HG03457 (cell line): ENCODE data around the gene ACOXL.

Source experiments
- ATAC-seq: cut with Tn5 transposase; IDR thresholded peaks from one replicate; pipeline ENCODE4 v1.9.1; 2021; ENCODE audit warnings: moderate number of reproducible peaks; ENCODE audit not compliant: unreplicated experiment

The ACOXL gene

DNA sequence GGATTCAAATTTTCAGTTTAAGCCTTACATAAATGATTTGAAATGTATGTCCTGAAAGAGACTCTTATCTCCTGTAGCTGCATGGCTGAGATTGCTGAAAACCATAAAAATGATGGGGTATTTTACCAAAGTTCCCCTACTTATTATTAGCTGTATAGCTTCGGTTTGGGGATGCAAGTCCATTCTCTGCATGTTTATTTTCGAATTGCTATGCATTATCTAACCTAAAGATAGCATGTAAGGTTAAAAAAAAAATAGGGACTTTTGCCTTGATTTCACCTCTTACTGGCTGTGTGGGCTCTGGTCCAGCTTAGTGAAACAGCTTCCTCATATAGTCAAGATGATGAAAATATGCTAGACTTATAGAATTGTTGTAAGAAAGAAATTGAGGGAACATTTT is 14.0 kb upstream of the ACOXL start:
- ATAC-seq, result no peak

DNA sequence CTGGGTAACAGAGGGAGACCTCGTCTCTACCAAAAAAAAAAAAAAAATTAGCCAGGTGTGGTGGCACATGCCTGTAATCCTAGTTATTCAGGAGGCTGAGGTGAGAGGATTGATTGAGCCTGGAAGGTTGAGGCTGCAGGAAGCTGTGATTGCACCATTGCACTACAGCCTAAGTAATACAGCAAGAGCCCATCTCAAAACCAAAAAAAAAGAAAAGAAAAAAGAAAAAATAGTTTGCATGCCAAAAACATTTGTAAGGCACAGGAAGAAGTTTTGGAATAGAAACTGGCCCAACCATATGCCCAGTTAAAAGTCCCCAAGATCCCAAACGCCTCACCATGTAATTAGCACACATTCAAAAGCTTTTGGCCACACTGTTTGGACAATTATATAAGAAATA is 13.4 kb upstream of the ACOXL start:
- no peak for ATAC-seq

DNA sequence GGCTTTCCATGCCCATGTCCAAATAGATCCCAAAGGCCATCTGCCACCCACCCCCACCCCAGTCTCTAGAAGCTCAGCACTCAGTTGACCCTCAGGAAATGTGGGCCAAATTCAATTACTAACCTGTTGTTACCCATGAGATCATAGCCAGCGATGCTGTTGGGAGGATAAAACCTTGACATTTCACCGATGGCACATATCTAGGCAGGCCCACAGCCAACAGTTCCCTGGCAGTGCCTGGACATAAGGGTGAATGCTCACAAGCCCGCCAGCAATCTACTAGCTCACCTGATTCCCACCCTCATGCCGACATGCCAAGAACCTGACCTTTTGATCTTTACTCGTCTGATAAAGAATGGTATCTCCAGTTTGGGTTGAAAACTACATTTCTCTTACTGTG is 11.8 kb upstream of the ACOXL start:
- ATAC-seq, result no peak

- ATAC-seq, result no peak
These were observed 7.6 kb upstream of the ACOXL start for GRCh38 chr2:110724820-110725219.

DNA sequence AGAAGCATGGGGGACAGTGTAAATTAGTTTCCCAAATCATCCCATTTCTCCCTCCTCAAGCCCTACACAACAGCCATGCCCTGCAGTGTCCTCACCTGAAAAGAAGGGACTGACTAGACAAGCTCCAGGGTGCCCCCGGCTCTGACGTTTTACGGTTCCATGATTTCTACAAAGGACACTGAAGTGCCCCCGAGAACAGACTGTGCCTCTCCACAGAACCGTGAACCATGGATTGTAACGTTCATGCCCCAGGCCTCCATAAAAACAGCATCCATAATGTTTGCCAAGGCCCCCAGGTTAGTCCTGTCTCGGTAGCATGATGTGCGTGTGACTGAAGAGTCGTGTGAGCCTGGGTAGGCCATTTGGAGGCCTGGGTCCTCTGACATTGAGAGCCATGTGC is 7.0 kb upstream of the ACOXL start:
- ATAC-seq, result no peak

GRCh38 chr2:110725859-110726258 is 6.5 kb upstream of the ACOXL start:
- ATAC-seq, result no peak

GRCh38 chr2:110726285-110726684 is 6.1 kb upstream of the ACOXL start:
- ATAC-seq, result no peak

DNA sequence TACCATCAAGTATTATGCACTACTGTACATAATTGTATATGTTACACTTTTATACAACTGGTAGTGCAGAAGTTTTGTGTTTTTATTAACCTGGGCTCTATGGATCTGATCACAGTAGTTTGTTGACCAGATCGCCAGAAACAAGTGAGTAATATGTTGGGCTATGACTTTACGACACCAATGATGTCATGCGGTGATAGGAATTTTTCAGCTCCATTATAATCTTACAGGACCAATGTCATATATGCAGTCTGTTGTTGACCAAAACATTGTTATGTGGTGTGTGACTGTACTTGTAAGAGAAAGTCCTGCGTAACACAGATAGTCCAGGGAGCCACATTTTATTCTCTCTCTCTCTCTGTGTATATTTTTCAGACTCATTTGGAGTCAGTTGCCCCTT is 4.5 kb upstream of the ACOXL start:
- no peak for ATAC-seq

DNA sequence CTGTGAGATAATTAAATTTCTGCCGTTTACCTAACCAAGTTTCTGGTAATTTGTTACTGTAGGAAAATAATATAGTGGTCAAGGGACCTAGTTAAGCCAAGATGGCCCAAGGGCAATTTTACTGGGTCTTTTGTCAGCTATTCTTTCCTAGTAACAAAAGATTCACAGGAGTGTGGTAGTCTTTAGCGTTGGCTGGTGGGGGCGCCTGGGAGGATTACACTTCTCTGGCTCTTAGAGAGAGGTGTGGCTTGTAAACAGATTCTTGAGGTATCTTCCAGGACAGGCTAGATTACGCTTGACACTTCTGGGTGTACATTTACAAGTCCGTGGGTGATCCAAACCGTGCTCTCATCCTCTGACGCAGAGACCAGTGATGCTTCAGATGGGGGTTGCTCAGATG is 3.3 kb upstream of the ACOXL start:
- no peak for ATAC-seq

DNA sequence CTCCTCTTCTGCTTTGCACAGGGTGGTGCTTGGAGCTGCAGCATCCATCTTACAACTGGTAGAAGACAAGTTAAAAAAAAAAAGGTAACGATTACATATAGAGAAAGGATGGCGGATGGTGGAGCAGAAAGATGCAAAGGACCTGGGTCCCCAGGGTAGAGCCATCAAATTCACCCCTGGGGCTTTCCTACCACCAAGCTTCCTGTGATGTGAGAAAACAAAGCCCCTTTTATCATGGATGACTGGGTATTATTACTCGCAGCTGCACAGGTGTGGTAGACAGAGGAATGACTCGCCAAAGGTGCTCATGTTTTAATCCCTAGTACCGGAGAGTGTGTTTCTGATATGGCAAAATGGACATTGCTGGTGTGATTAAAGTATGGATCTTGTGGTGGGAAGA is 1.3 kb upstream of the ACOXL start:
- no peak for ATAC-seq

- no peak for ATAC-seq
These were observed 3.0 kb downstream of the ACOXL start for GRCh38 chr2:110735366-110735765.

- ATAC-seq, result no peak
These were observed 5.4 kb downstream of the ACOXL start for GRCh38 chr2:110737783-110738182.

- ATAC-seq, result no peak
These were observed 8.5 kb downstream of the ACOXL start for GRCh38 chr2:110740747-110741349.

DNA sequence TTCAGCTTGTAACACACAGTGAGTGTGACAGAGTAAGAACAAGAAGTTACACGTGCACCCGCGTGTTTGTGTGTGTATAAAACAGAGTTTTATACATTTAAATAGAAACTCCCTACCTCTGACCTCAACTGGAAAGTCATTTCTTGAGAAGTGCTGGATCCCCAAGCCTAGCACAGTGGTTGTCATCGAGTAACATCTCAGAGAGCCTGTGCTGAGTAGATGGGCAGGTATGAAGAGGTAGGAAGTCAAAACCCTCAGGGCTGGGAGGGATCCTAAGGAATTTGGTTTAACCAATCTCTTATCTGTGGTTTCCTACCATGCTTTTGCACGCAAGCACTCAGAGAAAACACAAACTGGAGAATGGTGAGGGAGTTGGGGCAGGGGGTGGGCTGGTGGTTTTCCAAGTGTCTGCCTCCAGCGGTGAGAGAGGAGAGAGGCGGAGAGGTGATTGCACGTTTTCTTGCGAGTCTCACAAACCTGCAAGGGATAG is 9.2 kb downstream of the ACOXL start:
- no peak for ATAC-seq

- no peak for ATAC-seq
These were observed 10.0 kb downstream of the ACOXL start for GRCh38 chr2:110742412-110742811.

GRCh38 chr2:110743600-110743999 is 11.2 kb downstream of the ACOXL start:
- no peak for ATAC-seq

DNA sequence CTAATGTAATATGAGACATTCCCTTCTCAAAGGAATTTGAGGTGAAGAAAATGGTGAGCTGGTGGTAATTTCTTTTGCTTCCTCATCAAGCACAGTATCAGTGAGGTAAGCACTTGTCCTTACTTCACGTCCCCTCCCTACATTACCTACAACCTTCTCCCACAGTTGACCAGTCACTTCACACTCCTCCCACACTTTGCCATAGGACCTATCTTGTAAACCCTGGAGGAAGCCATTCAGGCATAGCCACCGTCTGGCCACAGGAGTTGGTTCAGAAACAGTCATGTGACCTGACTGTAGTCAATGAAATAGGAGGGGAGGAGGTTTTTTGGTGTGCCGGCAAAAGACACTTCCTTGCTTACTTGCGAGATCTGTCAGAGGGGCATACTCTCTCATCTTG is 12.1 kb downstream of the ACOXL start:
- ATAC-seq, result no peak

DNA sequence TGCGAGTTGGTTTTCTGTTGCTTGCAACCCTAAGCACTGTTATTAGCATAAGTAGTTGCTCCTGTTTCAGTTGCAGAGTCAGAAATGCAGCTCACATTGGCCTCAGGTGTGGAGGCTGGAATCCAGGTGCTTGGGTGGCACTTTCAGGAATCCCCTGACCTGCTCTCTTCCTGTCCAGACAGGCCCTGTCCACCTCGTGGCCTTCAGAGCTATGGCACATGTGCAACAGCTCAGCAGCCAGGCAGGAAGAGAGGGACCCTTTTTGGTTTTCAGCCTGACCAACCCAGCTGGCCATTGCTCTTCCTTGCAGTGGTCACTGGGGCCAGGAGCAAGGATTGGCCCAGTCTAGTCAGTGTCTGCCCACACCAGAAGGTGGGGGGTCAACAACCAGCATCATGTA is 12.7 kb downstream of the ACOXL start:
- ATAC-seq, result no peak

- no peak for ATAC-seq
These were observed 14.5 kb downstream of the ACOXL start for GRCh38 chr2:110746586-110747521.

GRCh38 chr2:110747522-110748488 is 15.4 kb downstream of the ACOXL start:
- no peak for ATAC-seq

DNA sequence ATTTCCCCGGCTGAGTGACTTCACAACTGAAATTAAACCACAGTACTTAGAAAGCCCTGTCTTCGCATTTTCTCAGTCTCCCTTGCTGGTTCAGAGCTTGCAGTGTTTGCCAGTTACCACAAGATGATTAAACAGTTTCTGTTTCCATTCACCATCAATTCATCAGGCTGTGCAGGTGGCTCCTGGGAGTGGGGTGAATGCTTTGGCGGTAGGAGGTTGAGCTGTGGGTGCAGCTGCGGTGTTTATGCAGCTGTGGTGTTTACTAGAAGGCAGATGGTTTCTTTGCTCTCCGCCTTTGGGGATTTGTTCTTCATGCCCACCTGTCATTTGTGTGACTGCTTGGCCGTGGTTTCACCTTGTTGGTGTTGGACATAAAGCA is 16.1 kb downstream of the ACOXL start:
- peak; percentile 89 for ATAC-seq
